ENCODE results near the gene KIF5A.
"Not testable (repeated sequence)": the region's sequence is repeated elsewhere in the genome, so short reads cannot be mapped to it uniquely, and the experiment has no call there.

The KIF5A gene

DNA sequence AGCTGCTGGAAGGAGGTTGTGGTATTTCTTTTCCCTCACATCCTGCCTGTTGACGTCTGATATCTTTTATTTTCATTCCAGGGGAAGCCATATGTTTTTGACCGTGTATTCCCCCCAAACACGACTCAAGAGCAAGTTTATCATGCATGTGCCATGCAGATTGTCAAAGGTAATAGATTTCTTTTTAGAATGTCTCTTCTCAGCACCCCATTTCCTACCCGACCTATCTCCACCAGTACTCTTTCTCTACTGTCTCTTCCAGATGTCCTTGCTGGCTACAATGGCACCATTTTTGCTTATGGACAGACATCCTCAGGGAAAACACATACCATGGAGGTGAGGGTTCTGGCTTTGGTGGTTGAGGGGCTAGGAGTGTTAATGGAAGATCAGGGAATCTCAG lies 13.5 kb downstream of the KIF5A start:
- H3K4me3 ChIP-seq (ENCODE audit: low read depth, low read length), result no peak overlapping the region
- TF ChIP-seq, protein P1, sequence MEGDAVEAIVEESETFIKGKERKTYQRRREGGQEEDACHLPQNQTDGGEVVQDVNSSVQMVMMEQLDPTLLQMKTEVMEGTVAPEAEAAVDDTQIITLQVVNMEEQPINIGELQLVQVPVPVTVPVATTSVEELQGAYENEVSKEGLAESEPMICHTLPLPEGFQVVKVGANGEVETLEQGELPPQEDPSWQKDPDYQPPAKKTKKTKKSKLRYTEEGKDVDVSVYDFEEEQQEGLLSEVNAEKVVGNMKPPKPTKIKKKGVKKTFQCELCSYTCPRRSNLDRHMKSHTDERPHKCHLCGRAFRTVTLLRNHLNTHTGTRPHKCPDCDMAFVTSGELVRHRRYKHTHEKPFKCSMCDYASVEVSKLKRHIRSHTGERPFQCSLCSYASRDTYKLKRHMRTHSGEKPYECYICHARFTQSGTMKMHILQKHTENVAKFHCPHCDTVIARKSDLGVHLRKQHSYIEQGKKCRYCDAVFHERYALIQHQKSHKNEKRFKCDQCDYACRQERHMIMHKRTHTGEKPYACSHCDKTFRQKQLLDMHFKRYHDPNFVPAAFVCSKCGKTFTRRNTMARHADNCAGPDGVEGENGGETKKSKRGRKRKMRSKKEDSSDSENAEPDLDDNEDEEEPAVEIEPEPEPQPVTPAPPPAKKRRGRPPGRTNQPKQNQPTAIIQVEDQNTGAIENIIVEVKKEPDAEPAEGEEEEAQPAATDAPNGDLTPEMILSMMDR (IDR thresholded peaks at IDR 0.05; ENCODE audit: borderline replicate concordance, insufficient read depth, low read depth, low read length), result no peak

DNA sequence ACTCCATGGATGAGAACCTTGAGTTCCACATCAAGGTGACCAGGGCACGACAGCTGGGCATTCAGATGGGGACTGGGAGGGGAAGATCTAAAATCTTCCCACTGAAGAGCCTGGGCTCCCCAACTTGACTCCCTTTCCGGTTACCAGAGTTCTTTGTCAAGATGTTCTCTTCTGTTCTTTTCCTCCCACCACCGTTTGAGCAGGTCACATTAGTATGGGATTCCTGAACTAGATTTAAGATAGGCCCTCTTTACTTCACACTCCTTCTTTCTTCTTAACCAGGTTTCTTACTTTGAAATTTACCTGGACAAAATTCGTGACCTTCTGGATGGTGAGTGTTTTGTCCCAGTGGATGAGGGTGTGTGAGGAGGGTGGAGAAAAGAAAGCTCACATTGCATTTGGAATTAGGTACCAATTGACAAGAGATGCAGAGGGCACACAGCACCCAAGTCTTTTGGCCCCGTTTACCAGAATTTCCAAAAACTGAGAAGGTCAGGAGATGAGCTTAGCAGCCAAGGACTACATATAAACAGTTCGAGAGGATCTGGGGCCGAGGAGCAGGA lies 14.4 kb downstream of the KIF5A start:
- TF ChIP-seq, protein P1 (IDR thresholded peaks at IDR 0.05; ENCODE audit: borderline replicate concordance, insufficient read depth, low read depth, low read length), result no peak
- no peak overlapping the region for H3K4me3 ChIP-seq (ENCODE audit: low read depth, low read length)

DNA sequence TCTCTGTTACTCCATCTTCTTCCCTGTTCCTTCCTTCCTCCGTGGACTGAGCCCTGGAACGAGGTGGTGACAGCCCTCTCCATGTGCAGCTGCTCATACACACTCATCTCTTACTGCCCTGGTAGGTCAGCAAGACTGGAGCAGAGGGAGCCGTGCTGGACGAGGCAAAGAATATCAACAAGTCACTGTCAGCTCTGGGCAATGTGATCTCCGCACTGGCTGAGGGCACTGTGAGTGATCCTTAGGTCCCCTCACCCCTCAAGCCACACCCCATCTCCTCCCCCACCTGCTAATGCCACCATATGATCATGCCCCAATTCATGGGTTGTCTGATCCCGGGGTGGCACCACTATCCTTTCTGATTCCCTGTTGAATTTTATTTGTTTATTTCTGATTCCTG lies 19.0 kb downstream of the KIF5A start:
- no peak overlapping the region for H3K4me3 ChIP-seq (ENCODE audit: low read depth, low read length)
- TF ChIP-seq, protein P1 (IDR thresholded peaks at IDR 0.05; ENCODE audit: borderline replicate concordance, insufficient read depth, low read depth, low read length), result no peak

DNA sequence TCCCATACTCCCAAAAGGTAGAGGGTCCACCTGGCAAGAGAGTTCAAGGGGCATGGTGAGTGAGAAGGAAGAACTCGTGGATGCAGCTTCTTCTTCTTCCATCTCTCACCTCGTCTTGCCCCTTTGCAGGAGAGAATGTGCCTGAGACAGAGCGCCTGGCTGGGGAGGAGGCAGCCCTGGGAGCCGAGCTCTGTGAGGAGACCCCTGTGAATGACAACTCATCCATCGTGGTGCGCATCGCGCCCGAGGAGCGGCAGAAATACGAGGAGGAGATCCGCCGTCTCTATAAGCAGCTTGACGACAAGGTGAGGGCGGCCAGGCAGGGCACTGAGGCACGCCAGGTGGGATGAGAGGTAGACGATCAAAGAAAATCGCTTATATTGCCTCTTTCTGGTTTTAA lies 20.0 kb downstream of the KIF5A start:
- TF ChIP-seq, protein P1 (IDR thresholded peaks at IDR 0.05; ENCODE audit: borderline replicate concordance, insufficient read depth, low read depth, low read length), result no peak
- no peak overlapping the region for H3K4me3 ChIP-seq (ENCODE audit: low read depth, low read length)

DNA sequence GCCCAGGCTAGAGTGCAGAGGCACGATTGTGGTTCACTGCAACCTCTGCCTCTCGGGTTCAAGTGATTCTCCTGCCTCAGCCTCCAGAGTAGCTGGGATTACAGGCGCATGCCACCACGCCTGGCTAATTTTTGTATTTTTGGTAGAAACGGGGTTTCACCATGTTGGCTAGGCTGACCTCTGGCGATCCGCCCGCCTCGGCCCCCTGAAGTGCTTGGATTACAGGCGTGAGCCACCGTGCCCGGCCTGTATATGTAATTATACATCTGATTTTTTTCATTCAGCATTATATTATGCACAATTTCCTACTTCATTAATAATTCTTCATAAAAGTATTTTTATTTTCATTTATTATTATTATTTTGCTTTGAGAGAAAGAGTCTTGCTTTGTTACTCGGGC lies 20.6 kb downstream of the KIF5A start:
- not testable (repeated sequence) for H3K4me3 ChIP-seq (ENCODE audit: low read depth, low read length)

DNA sequence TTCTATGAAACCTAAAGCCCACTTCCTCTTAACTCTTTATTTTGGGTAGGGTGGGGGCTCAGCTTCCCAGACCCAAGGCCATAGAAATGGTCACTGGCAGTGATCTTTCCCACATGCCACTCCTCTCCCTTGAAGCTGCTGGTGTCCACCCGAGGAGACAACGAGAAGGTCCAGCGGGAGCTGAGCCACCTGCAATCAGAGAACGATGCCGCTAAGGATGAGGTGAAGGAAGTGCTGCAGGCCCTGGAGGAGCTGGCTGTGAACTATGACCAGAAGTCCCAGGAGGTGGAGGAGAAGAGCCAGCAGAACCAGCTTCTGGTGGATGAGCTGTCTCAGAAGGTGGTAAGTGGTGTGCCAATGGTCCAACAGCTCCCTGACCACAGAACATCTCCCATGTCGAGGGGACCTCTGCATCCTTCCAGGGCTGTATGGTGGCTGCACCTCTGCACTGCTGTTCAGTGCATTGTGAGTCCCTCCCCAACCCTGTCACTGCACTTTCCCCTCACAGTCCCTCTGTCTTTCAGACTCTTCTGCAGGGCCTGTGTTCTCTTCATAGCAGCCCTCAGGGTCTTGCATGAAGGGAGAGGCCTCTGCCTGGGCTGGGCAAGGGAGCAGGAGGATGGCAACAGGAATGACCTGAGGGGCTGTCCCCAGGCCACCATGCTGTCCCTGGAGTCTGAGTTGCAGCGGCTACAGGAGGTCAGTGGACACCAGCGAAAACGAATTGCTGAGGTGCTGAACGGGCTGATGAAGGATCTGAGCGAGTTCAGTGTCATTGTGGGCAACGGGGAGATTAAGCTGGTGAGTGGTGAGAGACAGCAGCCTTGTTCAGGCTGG lies 22.3 kb downstream of the KIF5A start:
- TF ChIP-seq, protein P1 (IDR thresholded peaks at IDR 0.05; ENCODE audit: borderline replicate concordance, insufficient read depth, low read depth, low read length), result no peak
- no peak overlapping the region for H3K4me3 ChIP-seq (ENCODE audit: low read depth, low read length)

DNA sequence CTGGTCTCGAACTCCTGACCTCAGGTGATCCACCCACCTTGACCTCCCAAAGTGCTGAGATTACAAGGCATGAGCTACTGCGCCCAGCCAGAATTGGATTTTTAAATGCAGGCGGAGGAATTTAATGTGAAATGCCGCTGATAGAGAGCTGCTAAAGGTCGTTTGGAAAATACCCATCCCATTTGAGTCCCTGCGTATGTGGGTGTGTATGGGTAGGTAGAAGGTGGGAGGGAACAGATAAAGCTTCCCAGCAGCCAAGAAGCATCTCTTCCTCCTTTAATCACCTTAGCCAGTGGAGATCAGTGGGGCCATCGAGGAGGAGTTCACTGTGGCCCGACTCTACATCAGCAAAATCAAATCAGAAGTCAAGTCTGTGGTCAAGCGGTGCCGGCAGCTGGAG lies 25.0 kb downstream of the KIF5A start:
- TF ChIP-seq, protein P1 (IDR thresholded peaks at IDR 0.05; ENCODE audit: borderline replicate concordance, insufficient read depth, low read depth, low read length), result no peak
- H3K4me3 ChIP-seq (ENCODE audit: low read depth, low read length), result no peak overlapping the region
